GM12878 (cell line): ENCODE results near the gene PPP2R5C. TPM values are rescaled to one million over a fixed set of nuclear protein-coding genes. Genes with fewer than 3 reads are reported as not detected.

Experiments
- ATAC-seq: fragments of 200-7000 bp; cut with Tn5 transposase; 3 replicates; pipeline ENCODE4 v1.9.1; 2020; ENCODE audit warnings: mild to moderate bottlenecking, moderate library complexity
- BruUV-seq: library from RNA; stranded (reverse); fragments of 400-500 nt; replicated peaks from 2 replicates; lab custom pipeline; 2021; lab: Mats Ljungman, UMichigan
- CTCF ChIA-PET: fragments of 300-600 bp; sonication (Branson Sonifier 250); formaldehyde crosslinking; extraction: SDS; loops from one replicate; lab custom pipeline; 2021; ENCODE audit warnings: inconsistent platforms; lab: Yijun Ruan, JAX
- POLR2A ChIA-PET: fragments of 350-600 bp; formaldehyde crosslinking; extraction: SDS; loops from one replicate; lab custom pipeline; 2021; ENCODE audit warnings: inconsistent platforms; lab: Charles Lee
- RAD21 ChIA-PET: fragments of 300-600 bp; sonication (Branson Sonifier 250); formaldehyde crosslinking; loops from one replicate; lab custom pipeline; 2023; ENCODE audit warnings: antibody characterized with exemption; ENCODE audit not compliant: unreplicated experiment; lab: Charles Lee
- SMC1A ChIA-PET: fragments of 300-600 bp; sonication (Branson Sonifier 250); formaldehyde crosslinking; loops from one replicate; lab custom pipeline; 2023; ENCODE audit not compliant: unreplicated experiment, uncharacterized antibody; lab: Charles Lee
- DNase-seq: peaks from one replicate; pipeline ENCODE4 v3.0.0-alpha.2; 2011; ENCODE audit warnings: low read depth, low spot score
- FAIRE-seq: peaks from 3 replicates; lab custom pipeline; 2011; peaks lifted over from hg19 to GRCh38; lab: Jason Lieb, UNC
- H2AFZ ChIP-seq: 2 replicates; pipeline ENCODE4 v1.6.0; 2011; ENCODE audit warnings: low read depth, low read length, control low read depth; ENCODE audit not compliant: control insufficient read depth
- H3K27ac ChIP-seq: 2 replicates; pipeline ENCODE4 v1.5.1; 2011; ENCODE audit warnings: control low read depth; ENCODE audit not compliant: control insufficient read depth, insufficient read depth
- H3K27me3 ChIP-seq, 2 experiments: replicated peaks in 1 of 2; 2 replicates each; pipeline versions ENCODE4 v1.6.0 to v1.6.1; 2011; ENCODE audit warnings: low read length in 1 of 2; ENCODE audit not compliant: control insufficient read depth in 2 of 2, insufficient read depth in 2 of 2
- H3K36me3 ChIP-seq, 2 experiments: 2 replicates each; pipeline ENCODE4 v1.5.1; 2011; ENCODE audit warnings: low read length in 1 of 2; ENCODE audit not compliant: control insufficient read depth in 2 of 2, insufficient read depth in 2 of 2
- H3K4me1 ChIP-seq: 2 replicates; pipeline ENCODE4 v1.6.1; 2011; ENCODE audit warnings: mild to moderate bottlenecking, low read length, moderate library complexity, mixed read lengths; ENCODE audit not compliant: control insufficient read depth, insufficient read depth
- H3K4me2 ChIP-seq: 2 replicates; pipeline ENCODE4 v1.6.0; 2011; ENCODE audit warnings: control low read depth; ENCODE audit not compliant: control insufficient read depth, insufficient read depth
- H3K4me3 ChIP-seq: fragments of 200-600 bp; sonication (generic); 2 replicates; pipeline ENCODE4 v1.5.1; 2016
- H3K79me2 ChIP-seq: 2 replicates; pipeline ENCODE4 v1.6.0; 2011; ENCODE audit warnings: low read length; ENCODE audit not compliant: control insufficient read depth, insufficient read depth
- H3K9ac ChIP-seq: 2 replicates; pipeline ENCODE4 v1.8.0; 2011; ENCODE audit warnings: low read length, control low read depth, mixed read lengths; ENCODE audit not compliant: control insufficient read depth, insufficient read depth
- H3K9me3 ChIP-seq: replicated peaks from 3 replicates; pipeline ENCODE4 v1.5.1; 2011; ENCODE audit warnings: mild to moderate bottlenecking, low read length; ENCODE audit not compliant: control insufficient read depth, insufficient read depth
- H4K20me1 ChIP-seq: 2 replicates; pipeline ENCODE4 v1.6.0; 2011; ENCODE audit not compliant: control insufficient read depth, insufficient read depth
- BHLHE40 ChIP-seq, 2 experiments: fragments of 450-650 bp in 1 of 2; IDR thresholded peaks; 2 replicates each; pipeline ENCODE4 v1.6.1; 2011 to 2017; ENCODE audit warnings: low read depth in 2 of 2, borderline replicate concordance in 1 of 2, improper control_type of control experiment in 1 of 2, low read length in 1 of 2, mild to moderate bottlenecking in 1 of 2
- IRF4 ChIP-seq: IDR thresholded peaks from 2 replicates; pipeline ENCODE4 v1.6.1; 2011; ENCODE audit warnings: low read depth, low read length
- MTA3 ChIP-seq: IDR thresholded peaks from 2 replicates; pipeline ENCODE4 v1.6.1; 2012; ENCODE audit warnings: low read length, inconsistent platforms, borderline replicate concordance
- PML ChIP-seq: IDR thresholded peaks from 2 replicates; pipeline ENCODE4 v1.6.1; 2012; ENCODE audit warnings: low read length, inconsistent platforms
- SIN3A ChIP-seq: IDR thresholded peaks from 2 replicates; pipeline ENCODE4 v1.6.1; 2012; ENCODE audit warnings: low read depth, low read length, improper control_type of control experiment
- STAT3 ChIP-seq: IDR thresholded peaks from 2 replicates; pipeline ENCODE4 v1.6.1; 2011; ENCODE audit warnings: low read depth, low read length, improper control_type of control experiment
- ZNF384 ChIP-seq: IDR thresholded peaks from 2 replicates; pipeline ENCODE4 v1.6.1; 2012; ENCODE audit warnings: low read depth, mild to moderate bottlenecking, low read length, improper control_type of control experiment, borderline replicate concordance
- WGBS: methylation state at CpG from one replicate; pipeline ENCODE4 v1.1.6; 2016; ENCODE audit warnings: low lambda C conversion rate; ENCODE audit not compliant: insufficient replicate concordance, insufficient coverage; ENCODE audit errors: missing lambda C conversion rate; 5-methylcytosine and 5-hydroxymethylcytosine counted together
- in situ Hi-C: fragments of 300-500 bp; cut with MboI; formaldehyde crosslinking; loops from 9 replicates; pipeline ENCODE4 v1.14.3; 2018; ENCODE audit warnings: mixed read lengths
- intact Hi-C: fragments of 100-400 bp; cut with micrococcal nuclease; formaldehyde crosslinking; loops from one replicate; pipeline ENCODE4 v1.14.2; 2022; ENCODE audit not compliant: unreplicated experiment
- polyA plus RNA-seq, 11 experiments: library from polyadenylated mRNA; depleted of rRNA in 4 of 11; unstranded in 6 of 11; stranded (reverse) in 5 of 11; fragments of >200 nt; fragmentation: Nextera tagmentation in 4 of 11; fragmentation: Illumina TruSeq in 1 of 11; extraction: Ambion mirVana in 4 of 11; extraction: Trizol in 1 of 11; gene quantifications; 1 replicate in 1 of 11; 2 replicates in 10 of 11; pipeline versions ENCODE4 v1.2.1 to v1.2.3, GENCODE V29; 2011 to 2016; ENCODE audit warnings: inconsistent platforms in 2 of 11, missing spikeins in 2 of 11, low read depth in 1 of 11
- total RNA-seq, 4 experiments: library from RNA; depleted of rRNA in 3 of 4; stranded (reverse); fragments of >200 nt in 3 of 4; fragmentation: Illumina TruSeq in 1 of 4; extraction: Trizol in 1 of 4; gene quantifications; 2 replicates each; pipeline versions ENCODE4 v1.2.1 to v1.2.3, GENCODE V29; 2013 to 2021
- TF ChIP-seq, protein P1 (sequence below): IDR thresholded peaks from 2 replicates; pipeline ENCODE4 v1.6.1; 2011; ENCODE audit warnings: borderline replicate concordance, low read depth, mild to moderate bottlenecking, moderate library complexity, mixed read lengths, low read length; ENCODE audit not compliant: insufficient read depth; ENCODE audit errors: extremely low read length
- TF ChIP-seq, protein P2 (sequence below): fragments of 450-650 bp; IDR thresholded peaks from 2 replicates; pipeline ENCODE4 v1.6.1; 2017; ENCODE audit warnings: low read depth, mild to moderate bottlenecking, moderate library complexity
- TF ChIP-seq, protein P3 (sequence below): fragments of 450-650 bp; IDR thresholded peaks from 2 replicates; pipeline ENCODE4 v1.6.1; 2017; ENCODE audit warnings: mild to moderate bottlenecking
- TF ChIP-seq, protein P4 (sequence below): fragments of 450-650 bp; IDR thresholded peaks from 2 replicates; pipeline ENCODE4 v1.6.1; 2016; ENCODE audit warnings: mild to moderate bottlenecking
- TF ChIP-seq, protein P5 (sequence below): fragments of 450-650 bp; formaldehyde crosslinking; IDR thresholded peaks from 2 replicates; pipeline ENCODE4 v1.4.0; 2022; ENCODE audit warnings: mild to moderate bottlenecking, moderate library complexity

Gene PPP2R5C
- total and polyA plus RNA-seq, 10 of the 15 experiments (the other 5 are each of a cell fraction or from before 2014, with no cell fraction given): 106 to 199 (median 144) TPM

DNA sequence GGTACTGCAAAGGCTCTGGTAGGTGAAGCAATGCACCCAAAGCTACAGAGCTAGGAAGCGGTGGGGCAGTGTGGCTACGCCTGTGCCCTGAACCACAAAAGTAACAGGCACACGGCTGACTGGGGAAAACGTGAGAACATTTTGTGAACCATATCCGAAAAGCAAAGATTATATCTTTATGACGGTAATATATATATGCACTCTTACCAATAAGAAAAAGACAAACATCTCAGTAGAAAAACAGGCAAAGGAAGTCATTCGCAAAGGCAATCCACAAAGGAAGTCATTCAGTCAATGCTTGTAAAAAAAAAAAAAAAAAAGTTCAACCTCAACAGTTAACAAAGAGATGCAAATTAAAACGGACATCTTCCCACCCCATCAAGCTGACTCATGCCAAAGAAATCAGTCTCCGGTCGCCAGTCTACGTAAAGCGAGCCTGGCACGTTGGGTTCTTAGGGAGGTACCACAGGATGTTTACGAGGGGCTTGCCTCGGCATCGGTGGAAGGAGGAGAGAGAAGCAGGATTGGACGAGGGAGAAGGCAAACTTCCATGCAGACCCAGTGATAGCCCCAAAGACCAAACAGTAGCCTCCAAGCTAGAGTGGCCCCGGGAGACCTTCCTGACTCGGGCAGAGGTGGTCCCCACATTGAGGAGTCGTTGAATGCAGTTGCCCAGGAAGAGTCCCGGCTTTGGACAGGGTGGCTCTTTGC, 39.4 kb upstream of the PPP2R5C start:
- no peak overlapping the region for H3K27ac ChIP-seq
- DNase-seq (no peak), FAIRE-seq (peak; percentile 44), ATAC-seq (peak; percentile 64)
- H3K27me3 ChIP-seq: no peaks in the 10 kb centered on the region; a peak in 1 of 4 replicates
- H2AFZ ChIP-seq: peak overlapping the region; percentile 90
- no peaks in the 10 kb centered on the region for H3K79me2 ChIP-seq
- H3K9ac ChIP-seq: no peak overlapping the region
- no TSS peak for BruUV-seq
- no peaks in the 10 kb centered on the region for H3K4me1 ChIP-seq
- no peaks in the 10 kb centered on the region for H3K36me3 ChIP-seq
- peak overlapping the region; percentile 39; the same call in 1 of the 2 replicates for H3K4me3 ChIP-seq
- intact Hi-C loops: no loop called here
- peak overlapping the region; percentile 63 for H3K4me2 ChIP-seq
- H3K9me3 ChIP-seq: no peaks in the 10 kb centered on the region; the same call in 2 of the 3 replicates
- WGBS: 7% methylated on average over 21 of the region's 21 CpGs
- H4K20me1 ChIP-seq: no peaks in the 10 kb centered on the region
- ChIA-PET RAD21 (interaction anchor here (0.8 to 0.9 kb wide), 3 partner anchors 11 to 87 kb away, joined by 3 read pairs; no protein-coding TSS in a partner anchor), POLR2A (interaction anchor here (0.5 to 0.7 kb wide), 2 partner anchors 46 to 87 kb away, joined by 3 read pairs; no protein-coding TSS in a partner anchor), CTCF (interaction anchor here (0.9 to 1.5 kb wide), 2 partner anchors 15 to 49 kb away, joined by 3 to 4 read pairs; no protein-coding TSS in a partner anchor), SMC1A (interaction anchor here (1.3 to 1.5 kb wide), 3 partner anchors 9 to 15 kb away, joined by 4 to 5 read pairs (median 5); no protein-coding TSS in a partner anchor)
- in situ Hi-C loops: no loop called here
- no peak for TF ChIP-seq STAT3
- TF ChIP-seq, protein P1, sequence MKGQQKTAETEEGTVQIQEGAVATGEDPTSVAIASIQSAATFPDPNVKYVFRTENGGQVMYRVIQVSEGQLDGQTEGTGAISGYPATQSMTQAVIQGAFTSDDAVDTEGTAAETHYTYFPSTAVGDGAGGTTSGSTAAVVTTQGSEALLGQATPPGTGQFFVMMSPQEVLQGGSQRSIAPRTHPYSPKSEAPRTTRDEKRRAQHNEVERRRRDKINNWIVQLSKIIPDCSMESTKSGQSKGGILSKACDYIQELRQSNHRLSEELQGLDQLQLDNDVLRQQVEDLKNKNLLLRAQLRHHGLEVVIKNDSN: no peak
- TF ChIP-seq, protein P2, sequence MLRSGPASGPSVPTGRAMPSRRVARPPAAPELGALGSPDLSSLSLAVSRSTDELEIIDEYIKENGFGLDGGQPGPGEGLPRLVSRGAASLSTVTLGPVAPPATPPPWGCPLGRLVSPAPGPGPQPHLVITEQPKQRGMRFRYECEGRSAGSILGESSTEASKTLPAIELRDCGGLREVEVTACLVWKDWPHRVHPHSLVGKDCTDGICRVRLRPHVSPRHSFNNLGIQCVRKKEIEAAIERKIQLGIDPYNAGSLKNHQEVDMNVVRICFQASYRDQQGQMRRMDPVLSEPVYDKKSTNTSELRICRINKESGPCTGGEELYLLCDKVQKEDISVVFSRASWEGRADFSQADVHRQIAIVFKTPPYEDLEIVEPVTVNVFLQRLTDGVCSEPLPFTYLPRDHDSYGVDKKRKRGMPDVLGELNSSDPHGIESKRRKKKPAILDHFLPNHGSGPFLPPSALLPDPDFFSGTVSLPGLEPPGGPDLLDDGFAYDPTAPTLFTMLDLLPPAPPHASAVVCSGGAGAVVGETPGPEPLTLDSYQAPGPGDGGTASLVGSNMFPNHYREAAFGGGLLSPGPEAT: no peak
- peak; percentile 65 for TF ChIP-seq ZNF384
- TF ChIP-seq PML: no peak
- TF ChIP-seq, protein P3, sequence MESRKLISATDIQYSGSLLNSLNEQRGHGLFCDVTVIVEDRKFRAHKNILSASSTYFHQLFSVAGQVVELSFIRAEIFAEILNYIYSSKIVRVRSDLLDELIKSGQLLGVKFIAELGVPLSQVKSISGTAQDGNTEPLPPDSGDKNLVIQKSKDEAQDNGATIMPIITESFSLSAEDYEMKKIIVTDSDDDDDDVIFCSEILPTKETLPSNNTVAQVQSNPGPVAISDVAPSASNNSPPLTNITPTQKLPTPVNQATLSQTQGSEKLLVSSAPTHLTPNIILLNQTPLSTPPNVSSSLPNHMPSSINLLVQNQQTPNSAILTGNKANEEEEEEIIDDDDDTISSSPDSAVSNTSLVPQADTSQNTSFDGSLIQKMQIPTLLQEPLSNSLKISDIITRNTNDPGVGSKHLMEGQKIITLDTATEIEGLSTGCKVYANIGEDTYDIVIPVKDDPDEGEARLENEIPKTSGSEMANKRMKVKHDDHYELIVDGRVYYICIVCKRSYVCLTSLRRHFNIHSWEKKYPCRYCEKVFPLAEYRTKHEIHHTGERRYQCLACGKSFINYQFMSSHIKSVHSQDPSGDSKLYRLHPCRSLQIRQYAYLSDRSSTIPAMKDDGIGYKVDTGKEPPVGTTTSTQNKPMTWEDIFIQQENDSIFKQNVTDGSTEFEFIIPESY: no peak
- TF ChIP-seq IRF4: no peak
- TF ChIP-seq BHLHE40 (IDR thresholded peaks at IDR 0.05; ENCODE audit: borderline replicate concordance in 1 of 2, low read depth in 2 of 2, low read length in 1 of 2): peak in 1 of 2 experiments; percentile 50; a peak in 1 of 4 replicates
- TF ChIP-seq, protein P4, sequence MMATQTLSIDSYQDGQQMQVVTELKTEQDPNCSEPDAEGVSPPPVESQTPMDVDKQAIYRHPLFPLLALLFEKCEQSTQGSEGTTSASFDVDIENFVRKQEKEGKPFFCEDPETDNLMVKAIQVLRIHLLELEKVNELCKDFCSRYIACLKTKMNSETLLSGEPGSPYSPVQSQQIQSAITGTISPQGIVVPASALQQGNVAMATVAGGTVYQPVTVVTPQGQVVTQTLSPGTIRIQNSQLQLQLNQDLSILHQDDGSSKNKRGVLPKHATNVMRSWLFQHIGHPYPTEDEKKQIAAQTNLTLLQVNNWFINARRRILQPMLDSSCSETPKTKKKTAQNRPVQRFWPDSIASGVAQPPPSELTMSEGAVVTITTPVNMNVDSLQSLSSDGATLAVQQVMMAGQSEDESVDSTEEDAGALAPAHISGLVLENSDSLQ: peak; percentile 21; the same call in 1 of the 2 replicates
- no peak for TF ChIP-seq MTA3
- TF ChIP-seq SIN3A: no peak
- TF ChIP-seq, protein P5, sequence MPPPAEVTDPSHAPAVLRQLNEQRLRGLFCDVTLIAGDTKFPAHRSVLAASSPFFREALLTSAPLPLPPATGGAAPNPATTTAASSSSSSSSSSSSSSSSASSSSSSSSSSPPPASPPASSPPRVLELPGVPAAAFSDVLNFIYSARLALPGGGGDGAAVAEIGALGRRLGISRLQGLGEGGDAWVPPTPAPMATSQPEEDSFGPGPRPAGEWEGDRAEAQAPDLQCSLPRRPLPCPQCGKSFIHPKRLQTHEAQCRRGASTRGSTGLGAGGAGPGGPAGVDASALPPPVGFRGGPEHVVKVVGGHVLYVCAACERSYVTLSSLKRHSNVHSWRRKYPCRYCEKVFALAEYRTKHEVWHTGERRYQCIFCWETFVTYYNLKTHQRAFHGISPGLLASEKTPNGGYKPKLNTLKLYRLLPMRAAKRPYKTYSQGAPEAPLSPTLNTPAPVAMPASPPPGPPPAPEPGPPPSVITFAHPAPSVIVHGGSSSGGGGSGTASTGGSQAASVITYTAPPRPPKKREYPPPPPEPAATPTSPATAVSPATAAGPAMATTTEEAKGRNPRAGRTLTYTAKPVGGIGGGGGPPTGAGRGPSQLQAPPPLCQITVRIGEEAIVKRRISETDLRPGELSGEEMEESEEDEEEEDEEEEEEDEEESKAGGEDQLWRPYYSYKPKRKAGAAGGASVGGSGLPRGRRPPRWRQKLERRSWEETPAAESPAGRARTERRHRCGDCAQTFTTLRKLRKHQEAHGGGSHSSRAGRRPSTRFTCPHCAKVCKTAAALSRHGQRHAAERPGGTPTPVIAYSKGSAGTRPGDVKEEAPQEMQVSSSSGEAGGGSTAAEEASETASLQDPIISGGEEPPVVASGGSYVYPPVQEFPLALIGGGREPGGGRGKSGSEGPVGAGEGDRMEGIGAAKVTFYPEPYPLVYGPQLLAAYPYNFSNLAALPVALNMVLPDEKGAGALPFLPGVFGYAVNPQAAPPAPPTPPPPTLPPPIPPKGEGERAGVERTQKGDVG (CRISPR knock-in tag): no peak
